SIG-M5 treated with dmso at 0.1 percent for 504 hours (cell line): ENCODE measurements around the gene HSH2D.

Experiments used
- DNase-seq: peaks from one replicate; lab custom pipeline; 2025; ENCODE audit not compliant: unreplicated experiment; lab: John Stamatoyannopoulos, UW

The HSH2D gene

GRCh38 chr19:16191216-16191908 lies 47.9 kb downstream of the HSH2D start:
- DNase-seq: no peak

GRCh38 chr19:16193466-16193865 lies 50.0 kb downstream of the HSH2D start:
- DNase-seq: no peak

- no peak for DNase-seq
Measured at GRCh38 chr19:16197188-16197621, 53.7 kb downstream of the HSH2D start.

- peak; percentile 90 for DNase-seq
Measured at GRCh38 chr19:16197622-16198369, 54.3 kb downstream of the HSH2D start, which contains the start of gene AP1M1. Gene AP1M1, plus strand, starts transcription at chr19:16197911. Its CDS starts 116 bp downstream, at chr19:16198027.

- DNase-seq: no peak
Measured at GRCh38 chr19:16198370-16198651, 54.8 kb downstream of the HSH2D start.

GRCh38 chr19:16199275-16199932 lies 55.9 kb downstream of the HSH2D start:
- no peak for DNase-seq

GRCh38 chr19:16200038-16201010 lies 56.8 kb downstream of the HSH2D start:
- peak; percentile 82 for DNase-seq

GRCh38 chr19:16201011-16201391 lies 57.5 kb downstream of the HSH2D start:
- no peak for DNase-seq

GRCh38 chr19:16202320-16203255 lies 59.1 kb downstream of the HSH2D start:
- DNase-seq: no peak

GRCh38 chr19:16203256-16204004 lies 59.9 kb downstream of the HSH2D start:
- DNase-seq: no peak

- DNase-seq: no peak
Measured at GRCh38 chr19:16204005-16204294, 60.5 kb downstream of the HSH2D start.

GRCh38 chr19:16205205-16206045 lies 61.9 kb downstream of the HSH2D start:
- DNase-seq: no peak

GRCh38 chr19:16206046-16206605 lies 62.6 kb downstream of the HSH2D start:
- DNase-seq: no peak

GRCh38 chr19:16206637-16207036 lies 63.2 kb downstream of the HSH2D start:
- no peak for DNase-seq

GRCh38 chr19:16207063-16207462 lies 63.6 kb downstream of the HSH2D start:
- no peak for DNase-seq

GRCh38 chr19:16207490-16208025 lies 64.1 kb downstream of the HSH2D start:
- DNase-seq: no peak
